ENCODE measurements around the gene BABAM2. TPM values are rescaled to one million over a fixed set of nuclear protein-coding genes. Genes with fewer than 3 reads are reported as not detected.
A peak's percentile ranks its signal among the peaks of the same experiment; 100 is the strongest.

The BABAM2 gene
- total RNA-seq, 4 donors from 2014 or later, result 35.5 to 44.9 (median 39.9) TPM

DNA sequence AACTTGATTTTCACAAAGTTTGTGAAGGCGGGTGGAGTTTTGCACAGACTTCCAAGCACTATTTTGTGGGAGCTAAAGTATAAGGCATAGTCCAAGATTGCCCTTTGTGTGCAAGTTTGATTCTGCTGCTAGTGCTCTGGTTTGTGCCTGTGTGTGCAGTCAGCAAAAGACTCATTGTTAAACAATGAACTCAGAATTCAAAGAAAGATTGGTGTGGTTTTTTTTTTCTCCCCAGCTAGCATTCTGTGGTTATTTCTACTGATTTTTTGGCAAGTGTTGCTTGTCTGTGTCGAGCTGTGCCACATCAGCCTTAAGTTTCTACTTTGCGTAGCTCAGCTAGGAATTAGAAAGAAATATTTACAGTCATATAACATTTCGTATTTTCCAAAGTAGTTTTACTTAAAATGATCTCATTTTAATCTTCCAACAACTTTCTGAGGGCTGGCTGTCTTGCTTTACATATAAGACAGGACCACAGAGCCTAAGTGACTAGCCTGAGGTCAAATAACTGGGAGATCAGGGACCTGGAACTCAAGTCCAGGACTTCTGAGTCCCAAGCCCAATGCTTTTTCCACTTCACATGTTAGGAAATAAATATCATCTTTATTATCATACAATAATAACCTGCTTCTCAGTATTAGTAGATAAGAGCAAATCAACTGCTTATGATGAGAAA is 69.8 kb downstream of the BABAM2 start:
- Histone ChIP-seq H3K9me3 (no peaks in the 10 kb centered on the region), H3K27me3 (no peaks in the 10 kb centered on the region), H3K4me3 (no peak overlapping the region), H3K4me1 (peaks cover 35 to 43% (median 39%) of the 10 kb centered on the region in 4 donors), H3K36me3 (no peaks in the 10 kb centered on the region), H3K27ac (replicated peaks in 1 of 4) (peak overlapping the region in 2 of 4 donors; percentile 11 to 30)
- 43% methylated on average over 4 of the region's 4 CpGs for WGBS
- TF ChIP-seq EP300 (IDR thresholded peaks at IDR 0.05) (no peak), CTCF (IDR thresholded peaks at IDR 0.05) (no peak), POLR2AphosphoS5 (IDR thresholded peaks at IDR 0.05) (no peak), POLR2A (IDR thresholded peaks at IDR 0.05; ENCODE audit: low read depth) (no peak)
- intact Hi-C loops (cut with DNase I), result no loop called here
- no peak for DNase-seq (ENCODE audit: extremely low spot score)

DNA sequence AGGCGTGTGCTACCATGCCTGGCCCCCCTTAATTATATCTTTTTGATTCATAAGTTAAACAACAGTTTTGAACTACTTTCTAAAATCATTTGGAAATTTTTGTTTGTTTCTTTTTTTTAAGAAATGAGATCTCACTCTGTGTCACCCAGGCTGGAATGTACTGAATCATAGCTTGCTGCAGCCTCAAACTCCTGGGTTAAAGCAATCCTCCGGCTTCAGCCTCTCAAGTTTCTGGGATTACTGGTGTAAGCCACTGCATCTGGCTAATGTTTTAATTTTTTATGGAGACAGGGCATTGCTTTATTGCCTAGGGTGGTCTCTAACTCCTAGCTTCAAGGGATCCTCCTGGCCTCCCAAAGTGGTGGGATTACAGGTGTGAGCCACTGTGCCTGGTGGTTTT is 71.5 kb downstream of the BABAM2 start:
- 93% methylated on average over 2 of the region's 2 CpGs for WGBS
- Histone ChIP-seq H3K4me1 (peaks cover 29 to 36% (median 35%) of the 10 kb centered on the region in 4 donors), H3K27me3 (no peaks in the 10 kb centered on the region), H3K9me3 (no peaks in the 10 kb centered on the region), H3K27ac (replicated peaks in 1 of 4) (no peak overlapping the region), H3K36me3 (no peaks in the 10 kb centered on the region), H3K4me3 (no peak overlapping the region)
- DNase-seq (ENCODE audit: extremely low spot score), result no peak
- TF ChIP-seq POLR2A (IDR thresholded peaks at IDR 0.05; ENCODE audit: low read depth) (no peak), POLR2AphosphoS5 (IDR thresholded peaks at IDR 0.05) (no peak), CTCF (IDR thresholded peaks at IDR 0.05) (no peak), EP300 (IDR thresholded peaks at IDR 0.05) (no peak)
- intact Hi-C loops (cut with DNase I), result no loop called here

DNA sequence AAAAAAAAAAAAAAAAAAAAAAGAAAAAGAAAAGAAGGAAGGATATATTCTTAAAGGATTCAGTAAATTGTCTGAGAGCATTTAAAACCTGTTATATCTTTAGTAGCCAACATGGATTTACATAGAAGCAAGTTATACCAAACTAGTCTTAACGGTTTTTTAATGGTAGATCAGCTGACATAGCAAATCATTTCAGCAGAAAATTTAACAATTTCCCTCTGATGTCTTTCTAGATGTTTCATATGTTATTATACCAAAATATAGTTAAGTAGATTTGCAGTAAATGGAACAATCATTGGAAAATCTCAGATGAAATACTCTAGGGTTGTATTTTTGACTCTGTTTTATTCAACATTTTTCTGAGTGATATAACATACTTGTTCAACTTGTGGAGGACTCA is 72.9 kb downstream of the BABAM2 start:
- intact Hi-C loops (cut with DNase I), result no loop called here
- Histone ChIP-seq H3K36me3 (no peaks in the 10 kb centered on the region), H3K9me3 (no peaks in the 10 kb centered on the region), H3K27me3 (no peaks in the 10 kb centered on the region), H3K4me3 (no peak overlapping the region), H3K4me1 (peaks cover 34 to 44% (median 40%) of the 10 kb centered on the region in 4 donors), H3K27ac (replicated peaks in 1 of 4) (no peak overlapping the region)
- no peak for DNase-seq (ENCODE audit: extremely low spot score)
- TF ChIP-seq CTCF (IDR thresholded peaks at IDR 0.05), result no peak
- no peak for TF ChIP-seq POLR2A (IDR thresholded peaks at IDR 0.05; ENCODE audit: low read depth)
- TF ChIP-seq POLR2AphosphoS5 (IDR thresholded peaks at IDR 0.05), result no peak
- TF ChIP-seq EP300 (IDR thresholded peaks at IDR 0.05), result no peak
- 96% methylated on average over 1 of the region's 1 CpG for WGBS

DNA sequence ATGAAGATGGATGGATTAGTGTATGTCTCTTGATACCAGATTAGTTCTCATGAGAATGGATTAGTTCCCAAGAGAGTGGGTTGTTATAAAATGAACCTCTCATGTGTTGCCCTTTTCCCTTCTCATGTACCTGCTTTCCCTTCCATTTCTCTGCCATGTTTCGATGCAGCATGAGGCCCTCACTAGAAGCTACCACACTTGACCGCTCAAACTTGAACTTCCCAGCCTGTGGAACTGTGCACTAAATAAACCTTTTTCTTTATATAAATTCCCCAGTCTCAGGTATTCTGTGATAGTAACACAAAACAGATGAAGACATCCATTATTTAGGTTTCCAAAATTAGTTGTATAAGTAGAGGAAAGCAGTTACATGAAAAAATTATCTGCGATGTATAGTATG is 73.5 kb downstream of the BABAM2 start:
- no peaks in the 10 kb centered on the region for H3K9me3 ChIP-seq
- intact Hi-C loops (cut with DNase I), result no loop called here

DNA sequence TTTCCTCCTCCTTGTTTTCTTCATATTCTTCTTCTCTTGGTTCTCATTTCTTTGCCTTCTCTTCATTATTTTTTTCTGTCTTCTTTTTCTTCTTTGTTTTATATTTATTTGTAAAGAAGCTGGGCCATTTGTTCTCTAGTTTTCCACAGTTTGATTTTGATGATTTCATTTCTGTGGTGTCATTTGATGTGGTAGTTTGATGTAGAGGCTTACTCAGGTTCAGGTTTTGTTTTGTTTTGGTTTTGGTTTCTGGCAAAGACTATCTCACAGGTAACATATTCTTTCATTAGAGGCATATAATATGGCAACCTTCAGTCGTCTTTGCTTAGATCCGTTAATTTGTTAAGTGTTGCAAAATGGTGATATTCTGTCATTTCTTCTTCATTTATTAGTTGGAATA is 75.3 kb downstream of the BABAM2 start:
- no peak overlapping the region for H3K4me3 ChIP-seq
- no peak for TF ChIP-seq POLR2AphosphoS5 (IDR thresholded peaks at IDR 0.05)
- no peak for TF ChIP-seq POLR2A (IDR thresholded peaks at IDR 0.05; ENCODE audit: low read depth)
- no peak for TF ChIP-seq EP300 (IDR thresholded peaks at IDR 0.05)
- no peak for TF ChIP-seq CTCF (IDR thresholded peaks at IDR 0.05)
- H3K4me1 ChIP-seq, result peaks cover 12 to 20% (median 16%) of the 10 kb centered on the region in 4 donors
- no peaks in the 10 kb centered on the region for H3K9me3 ChIP-seq
- no peak overlapping the region for H3K27ac ChIP-seq (replicated peaks in 1 of 4)
- no peaks in the 10 kb centered on the region for H3K27me3 ChIP-seq
- intact Hi-C loops (cut with DNase I), result no loop called here
- 95% methylated on average over 2 of the region's 2 CpGs for WGBS
- DNase-seq (ENCODE audit: extremely low spot score), result no peak
- no peaks in the 10 kb centered on the region for H3K36me3 ChIP-seq

More for the DNA sequence above, 73.5 kb downstream of the BABAM2 start:
- no peaks in the 10 kb centered on the region for H3K36me3 ChIP-seq
- H3K27me3 ChIP-seq, result no peaks in the 10 kb centered on the region
- H3K4me1 ChIP-seq, result peaks cover 30 to 38% (median 34%) of the 10 kb centered on the region in 4 donors
- H3K27ac ChIP-seq (replicated peaks in 1 of 4), result no peak overlapping the region
- H3K4me3 ChIP-seq, result no peak overlapping the region
- WGBS, result 99% methylated on average over 3 of the region's 3 CpGs
- no peak for DNase-seq (ENCODE audit: extremely low spot score)
- TF ChIP-seq POLR2AphosphoS5 (IDR thresholded peaks at IDR 0.05) (no peak), EP300 (IDR thresholded peaks at IDR 0.05) (no peak)

Measured in esophagus muscularis mucosa (tissue), 4 donors.